ENCODE results near the gene FNDC10. TPM values are rescaled to one million over a fixed set of nuclear protein-coding genes. Genes with fewer than 3 reads are reported as not detected.

Gene FNDC10
- total RNA-seq, 1 donor from 2014 or later, result 8.8 TPM

DNA sequence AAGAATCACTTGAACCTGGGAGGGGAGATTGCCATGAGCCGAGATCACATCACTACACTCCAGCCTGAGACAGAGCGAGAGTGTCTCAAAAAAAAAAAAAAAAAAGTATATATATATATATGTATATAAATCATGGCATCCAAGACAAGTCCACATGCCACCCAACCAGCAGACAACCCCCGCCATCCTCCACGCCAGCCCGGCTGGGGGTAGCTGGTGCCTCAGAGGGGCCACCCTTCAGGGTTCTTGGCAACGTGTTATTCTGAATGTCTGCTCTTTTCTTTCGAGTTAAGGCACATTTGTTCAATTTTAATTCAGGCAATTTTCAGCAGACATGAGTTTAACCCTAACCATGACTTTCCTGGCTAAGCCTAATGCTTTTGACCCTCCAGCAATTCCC is 49.8 kb downstream of the FNDC10 start:
- intact Hi-C loops (cut with micrococcal nuclease), result no loop called here

DNA sequence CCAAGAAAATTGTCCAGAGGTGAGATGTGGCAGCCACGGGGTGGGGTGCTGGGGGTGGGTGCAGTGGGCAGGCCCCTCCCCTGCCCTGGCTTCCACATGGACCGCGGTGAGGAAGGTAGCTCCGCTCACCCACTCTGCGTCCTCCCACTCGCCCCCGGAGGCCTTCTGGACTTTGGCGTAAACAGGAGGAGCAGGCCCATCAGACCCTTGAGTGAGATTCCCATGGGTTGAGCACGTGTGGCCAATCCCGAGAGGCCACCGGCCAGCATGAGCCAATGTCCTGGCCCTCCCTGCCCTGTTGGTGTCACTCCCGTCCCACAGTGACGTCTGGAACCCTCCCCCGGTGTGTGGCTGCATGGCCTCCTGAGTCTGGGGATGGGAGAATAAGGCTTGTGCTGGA is 51.3 kb downstream of the FNDC10 start:
- intact Hi-C loops (cut with micrococcal nuclease), result no loop called here

Other genes starting within 250 kb of the FNDC10 start
- 0.25 and 0.27 TPM in 2 replicates for gene MXRA8, start 241.6 kb downstream of the FNDC10 start, total RNA-seq
- 104 and 114 TPM in 2 replicates for gene AURKAIP1, start 224.9 kb downstream of the FNDC10 start, total RNA-seq
- 119 and 120 TPM in 2 replicates for gene CCNL2, start 200.8 kb downstream of the FNDC10 start, total RNA-seq
- 138 and 139 TPM in 2 replicates for gene MRPL20, start 192.8 kb downstream of the FNDC10 start, total RNA-seq
- not detected in 2 replicates for gene ANKRD65, start 178.9 kb downstream of the FNDC10 start, total RNA-seq
- gene VWA1, start 164.4 kb downstream of the FNDC10 start, total RNA-seq, result 1.6 and 2.0 TPM in 2 replicates
- gene ATAD3C, start 150.4 kb downstream of the FNDC10 start, total RNA-seq, result 0.56 and 1.5 TPM in 2 replicates
- gene ATAD3B, start 128.4 kb downstream of the FNDC10 start, total RNA-seq, result 48.7 and 50.9 TPM in 2 replicates
- 47.3 and 49.8 TPM in 2 replicates for gene ATAD3A, start 88.0 kb downstream of the FNDC10 start, total RNA-seq
- gene TMEM240, start 59.5 kb downstream of the FNDC10 start, total RNA-seq, result 0.39 and 0.63 TPM in 2 replicates
- 137 and 138 TPM in 2 replicates for gene SSU72, start 25.3 kb downstream of the FNDC10 start, total RNA-seq
- 36.7 and 38.1 TPM in 2 replicates for gene MIB2, start 15.4 kb upstream of the FNDC10 start, total RNA-seq
- 2.3 and 2.6 TPM in 2 replicates for gene MMP23B, start 32.0 kb upstream of the FNDC10 start, total RNA-seq
- gene CDK11B, start 58.9 kb upstream of the FNDC10 start, total RNA-seq, result 33.2 and 37.0 TPM in 2 replicates
- 64.8 and 65.2 TPM in 2 replicates for gene SLC35E2B, start 92.7 kb upstream of the FNDC10 start, total RNA-seq
- gene CDK11A, start 124.2 kb upstream of the FNDC10 start, total RNA-seq, result 98.0 and 103 TPM in 2 replicates
- gene NADK, start 178.3 kb upstream of the FNDC10 start, total RNA-seq, result 79.4 and 84.4 TPM in 2 replicates

All from T-helper 1 cell treated with Interleukin-12 subunit alpha and Interleukin-12 subunit beta and Interleukin-4 antibody, amounts not matched to agents 30 ng/mL and 1 ng/mL, for 36 hours (primary cell).